ENCODE measurements around the gene CSRNP3.

The CSRNP3 gene

DNA sequence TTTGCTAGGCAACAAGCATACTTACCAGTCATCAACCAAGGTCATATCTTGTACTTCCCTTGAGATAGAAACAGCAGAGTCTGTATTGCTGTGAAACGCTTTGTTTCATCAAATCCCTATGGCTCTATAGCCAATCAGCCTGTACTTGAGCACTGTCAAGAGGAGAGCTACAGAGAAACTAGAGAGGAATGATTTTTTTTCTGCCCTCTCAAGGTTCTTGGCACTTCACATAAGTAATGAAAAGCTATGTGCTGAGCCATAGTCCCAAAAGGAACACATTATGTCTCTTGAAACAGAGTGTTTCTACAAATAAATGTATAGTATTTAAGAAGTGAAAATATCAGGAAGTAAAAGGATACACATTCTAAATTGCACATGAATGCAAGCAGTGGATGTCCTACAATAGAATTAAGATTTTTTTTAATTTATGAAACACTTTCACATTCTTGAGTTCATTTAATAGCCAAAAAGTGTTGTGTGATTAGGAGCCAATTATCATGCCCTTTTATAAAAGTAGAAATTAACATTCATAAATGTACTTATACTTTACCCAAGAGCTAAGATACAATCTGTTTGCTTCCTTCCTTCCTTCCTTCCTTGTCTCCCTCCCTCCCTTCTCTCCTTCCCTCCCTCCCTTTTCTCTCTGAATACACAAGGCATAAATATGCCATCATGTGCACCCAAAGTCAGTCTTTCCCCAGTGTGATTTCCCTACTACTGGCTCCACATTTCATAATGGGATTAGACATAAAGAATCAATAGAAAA, 131.8 kb downstream of the CSRNP3 start:
- H3K4me3 Mint-ChIP-seq, result no peak overlapping the region
- ATAC-seq (ENCODE audit: low read depth), result no peak
- H3K27ac Mint-ChIP-seq, result no peak overlapping the region
- H3K9me3 Mint-ChIP-seq, result no peaks in the 10 kb centered on the region
- peaks cover 10% of the 10 kb centered on the region for H3K27me3 Mint-ChIP-seq
- DNase-seq (ENCODE audit: low spot score in 2 of 2), result no peak
- peaks cover 2% of the 10 kb centered on the region for H3K4me1 Mint-ChIP-seq
- no peaks in the 10 kb centered on the region for H3K36me3 Mint-ChIP-seq

DNA sequence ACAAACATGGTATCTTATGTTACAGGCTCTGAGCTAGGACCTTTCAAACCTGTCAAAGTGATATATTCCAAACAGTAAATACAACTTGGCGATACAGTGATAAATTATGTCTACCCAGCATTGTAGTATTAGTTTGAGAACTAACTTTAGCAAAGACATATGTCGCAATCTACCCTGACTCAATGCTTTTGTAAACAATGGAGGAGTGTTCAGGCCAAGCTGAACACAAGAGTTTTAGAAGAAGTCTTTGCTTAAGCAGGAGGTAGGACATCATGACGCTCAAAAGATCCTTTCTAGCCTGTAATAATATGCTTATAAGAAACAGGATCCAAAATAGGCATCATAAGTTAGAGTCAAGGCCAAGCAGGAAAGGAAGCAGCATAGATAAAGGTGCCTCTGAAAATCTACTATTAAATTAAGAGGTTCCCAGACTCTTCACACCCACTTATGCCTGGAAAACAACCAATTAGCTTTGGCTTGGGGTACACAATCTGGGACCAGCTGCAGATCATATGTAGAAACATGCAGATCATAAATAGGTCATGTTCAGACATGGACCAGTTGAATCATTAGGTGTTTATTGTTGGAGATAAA, 132.5 kb downstream of the CSRNP3 start:
- Mint-ChIP-seq H3K36me3 (no peaks in the 10 kb centered on the region), H3K4me3 (no peak overlapping the region), H3K27ac (no peak overlapping the region), H3K27me3 (peaks cover 10% of the 10 kb centered on the region), H3K4me1 (peaks cover 2% of the 10 kb centered on the region), H3K9me3 (no peaks in the 10 kb centered on the region)
- ATAC-seq (ENCODE audit: low read depth) (no peak), DNase-seq (ENCODE audit: low spot score in 2 of 2) (no peak)

DNA sequence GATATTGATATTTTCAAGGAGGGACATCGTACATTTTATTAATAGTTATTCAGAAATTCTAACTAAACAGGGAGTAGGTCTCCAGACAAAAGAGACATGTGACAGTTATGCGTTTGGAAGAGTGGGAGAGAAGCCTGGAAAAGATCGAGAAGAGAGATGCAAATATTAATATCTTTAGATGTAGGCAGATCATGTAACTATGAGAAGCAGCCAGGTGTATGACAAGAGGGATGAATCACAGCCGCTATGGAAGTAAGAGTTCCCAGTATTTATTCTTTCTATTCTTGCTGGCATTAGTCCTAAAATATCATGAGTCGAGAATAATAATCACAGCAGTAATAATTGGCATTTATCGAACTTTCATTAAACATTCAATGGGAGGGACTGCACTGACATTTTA, 140.2 kb downstream of the CSRNP3 start:
- no peak overlapping the region for H3K4me3 Mint-ChIP-seq
- no peak overlapping the region for H3K27ac Mint-ChIP-seq
- peaks cover 4% of the 10 kb centered on the region for H3K27me3 Mint-ChIP-seq
- H3K4me1 Mint-ChIP-seq, result peaks cover 8% of the 10 kb centered on the region
- no peaks in the 10 kb centered on the region for H3K36me3 Mint-ChIP-seq
- no peak for DNase-seq (ENCODE audit: low spot score in 2 of 2)
- H3K9me3 Mint-ChIP-seq, result no peaks in the 10 kb centered on the region
- no peak for ATAC-seq (ENCODE audit: low read depth)

DNA sequence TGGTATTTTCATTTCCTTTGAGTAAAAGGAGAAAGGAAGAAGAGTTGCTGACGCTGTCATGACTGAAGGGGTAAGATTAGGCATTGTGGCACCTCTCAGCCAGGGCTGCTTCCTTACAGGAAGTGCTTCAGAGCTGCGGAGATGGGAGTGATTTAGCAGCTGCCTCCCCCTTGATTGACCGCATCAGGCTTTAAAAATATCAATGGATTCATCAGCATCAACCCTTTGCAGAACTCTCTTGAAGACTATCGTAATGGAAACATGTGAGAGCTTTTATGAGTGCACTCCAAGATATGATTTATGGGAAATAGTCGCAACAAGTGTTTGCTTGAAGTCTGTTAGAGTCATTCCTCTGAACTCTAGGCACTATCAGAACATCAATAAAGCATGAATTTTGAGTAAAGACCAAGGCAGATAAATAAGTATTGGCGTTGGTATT, 141.1 kb downstream of the CSRNP3 start:
- H3K27ac Mint-ChIP-seq, result no peak overlapping the region
- H3K4me3 Mint-ChIP-seq, result no peak overlapping the region
- peaks cover 2% of the 10 kb centered on the region for H3K27me3 Mint-ChIP-seq
- H3K36me3 Mint-ChIP-seq, result no peaks in the 10 kb centered on the region
- H3K4me1 Mint-ChIP-seq, result peaks cover 8% of the 10 kb centered on the region
- ATAC-seq (ENCODE audit: low read depth) (no peak), DNase-seq (ENCODE audit: low spot score in 2 of 2) (no peak)
- H3K9me3 Mint-ChIP-seq, result no peaks in the 10 kb centered on the region

DNA sequence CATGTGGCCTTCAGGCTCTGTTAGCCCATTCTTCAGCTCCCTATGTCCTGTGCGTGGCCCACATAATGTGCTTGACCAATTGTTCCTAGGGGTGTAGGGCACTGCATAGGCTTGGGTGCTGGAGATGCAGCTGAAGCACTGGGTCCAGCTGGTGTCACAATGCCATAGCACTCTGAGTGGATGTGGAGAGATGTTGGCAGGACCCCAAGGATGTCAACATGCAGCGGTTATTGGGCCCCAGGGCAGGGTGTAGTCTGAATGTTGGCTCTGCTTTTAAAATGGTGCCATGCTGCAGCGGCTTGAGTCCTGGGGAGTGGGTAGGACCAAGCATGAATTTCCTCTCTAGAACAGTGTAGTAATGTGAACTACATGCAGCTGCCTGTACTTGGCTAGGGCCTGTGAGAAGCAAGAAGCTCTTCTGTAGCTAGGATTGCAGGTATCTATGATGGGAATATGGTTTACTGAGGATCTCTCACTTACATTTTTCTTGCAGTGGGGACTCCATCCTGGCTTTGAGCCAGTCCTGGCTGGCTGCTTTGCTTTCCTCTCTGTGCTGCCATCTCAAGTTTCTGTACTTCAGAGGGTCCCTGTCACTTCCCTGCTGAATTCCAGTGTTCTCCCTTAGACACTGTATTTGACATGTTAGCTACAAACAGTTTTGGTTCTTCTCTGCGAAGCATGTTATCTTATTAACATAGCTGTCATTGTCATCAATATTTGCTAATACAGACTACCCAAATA, 148.4 kb downstream of the CSRNP3 start:
- Mint-ChIP-seq H3K4me3 (no peak overlapping the region), H3K4me1 (no peaks in the 10 kb centered on the region), H3K36me3 (no peaks in the 10 kb centered on the region), H3K27ac (no peak overlapping the region), H3K9me3 (no peaks in the 10 kb centered on the region), H3K27me3 (peaks cover 7% of the 10 kb centered on the region)
- no peak for ATAC-seq (ENCODE audit: low read depth)
- no peak for DNase-seq (ENCODE audit: low spot score in 2 of 2)

DNA sequence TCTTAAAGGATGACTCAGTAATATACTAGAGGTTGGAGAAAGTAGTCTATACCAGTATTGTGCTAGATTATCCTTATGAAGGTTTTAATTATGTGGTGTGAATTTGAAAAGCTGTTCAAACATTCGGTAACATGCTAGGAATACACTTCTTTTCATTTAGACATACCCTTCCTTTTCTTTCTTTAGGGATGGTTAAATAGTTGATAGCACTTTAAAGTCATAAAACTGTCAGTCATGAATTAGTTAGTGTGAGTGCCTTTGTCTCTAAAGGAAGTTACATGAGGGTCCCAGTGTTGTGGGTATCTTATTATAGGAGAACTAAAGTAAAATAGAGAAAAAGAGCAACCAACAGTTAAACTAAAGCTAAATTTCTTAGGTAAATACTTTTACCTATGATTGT, 149.3 kb downstream of the CSRNP3 start:
- DNase-seq (ENCODE audit: low spot score in 2 of 2) (no peak), ATAC-seq (ENCODE audit: low read depth) (no peak)
- no peak overlapping the region for H3K27ac Mint-ChIP-seq

DNA sequence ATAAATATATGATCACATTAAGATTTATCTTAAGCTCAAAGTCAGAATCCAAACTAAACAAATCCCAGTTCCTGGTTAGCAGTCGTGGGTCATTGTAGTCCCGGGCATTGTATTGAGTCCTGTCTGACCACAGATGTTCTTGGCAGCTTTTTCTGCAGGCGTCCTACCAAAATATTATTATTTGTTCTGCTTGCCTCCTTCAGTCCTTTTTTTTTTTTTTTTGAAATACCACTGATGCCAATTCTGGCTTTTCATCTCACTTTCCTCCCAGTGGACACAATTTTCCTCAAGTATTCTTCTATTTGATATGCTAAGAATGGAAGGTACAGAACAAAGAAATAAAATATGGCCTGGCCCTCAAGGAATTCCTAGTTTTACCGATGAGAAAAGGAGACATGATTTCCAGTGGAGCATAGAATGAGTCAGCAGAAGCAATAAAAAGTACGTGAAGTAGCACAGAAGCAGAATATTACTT, 151.6 kb downstream of the CSRNP3 start:
- DNase-seq (ENCODE audit: low spot score in 2 of 2) (no peak), ATAC-seq (ENCODE audit: low read depth) (no peak)
- Mint-ChIP-seq H3K27ac (no peak overlapping the region), H3K27me3 (peaks cover 11% of the 10 kb centered on the region), H3K4me1 (no peaks in the 10 kb centered on the region), H3K4me3 (no peak overlapping the region), H3K36me3 (no peaks in the 10 kb centered on the region), H3K9me3 (no peaks in the 10 kb centered on the region)

More for the DNA sequence above, 149.3 kb downstream of the CSRNP3 start:
- Mint-ChIP-seq H3K4me3 (no peak overlapping the region), H3K36me3 (no peaks in the 10 kb centered on the region), H3K27me3 (peaks cover 9% of the 10 kb centered on the region), H3K4me1 (no peaks in the 10 kb centered on the region), H3K9me3 (no peaks in the 10 kb centered on the region)

DNA sequence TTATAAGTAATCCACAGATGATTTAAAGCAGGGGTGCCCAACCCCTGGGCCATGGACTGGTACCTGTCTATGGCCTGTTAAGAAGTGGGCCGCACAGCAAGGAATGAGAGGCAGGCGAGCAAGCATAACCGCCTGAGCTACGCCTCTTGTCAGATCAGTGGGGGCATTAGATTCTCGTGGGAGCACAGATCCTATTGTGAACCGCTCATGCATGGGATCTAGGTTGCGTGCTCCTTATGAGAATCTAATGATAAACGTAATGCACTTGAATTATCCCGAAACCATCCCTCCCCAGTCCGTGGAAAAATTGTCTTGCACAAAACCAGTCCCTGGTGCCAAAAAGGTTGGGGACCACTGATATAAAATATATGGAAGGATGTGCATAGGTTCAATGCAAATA, 153.7 kb downstream of the CSRNP3 start:
- H3K27me3 Mint-ChIP-seq, result peaks cover 11% of the 10 kb centered on the region
- H3K4me1 Mint-ChIP-seq, result no peaks in the 10 kb centered on the region
- no peak overlapping the region for H3K27ac Mint-ChIP-seq
- ATAC-seq (ENCODE audit: low read depth) (no peak), DNase-seq (ENCODE audit: low spot score in 2 of 2) (no peak)
- no peaks in the 10 kb centered on the region for H3K9me3 Mint-ChIP-seq
- H3K4me3 Mint-ChIP-seq, result no peak overlapping the region
- H3K36me3 Mint-ChIP-seq, result no peaks in the 10 kb centered on the region

DNA sequence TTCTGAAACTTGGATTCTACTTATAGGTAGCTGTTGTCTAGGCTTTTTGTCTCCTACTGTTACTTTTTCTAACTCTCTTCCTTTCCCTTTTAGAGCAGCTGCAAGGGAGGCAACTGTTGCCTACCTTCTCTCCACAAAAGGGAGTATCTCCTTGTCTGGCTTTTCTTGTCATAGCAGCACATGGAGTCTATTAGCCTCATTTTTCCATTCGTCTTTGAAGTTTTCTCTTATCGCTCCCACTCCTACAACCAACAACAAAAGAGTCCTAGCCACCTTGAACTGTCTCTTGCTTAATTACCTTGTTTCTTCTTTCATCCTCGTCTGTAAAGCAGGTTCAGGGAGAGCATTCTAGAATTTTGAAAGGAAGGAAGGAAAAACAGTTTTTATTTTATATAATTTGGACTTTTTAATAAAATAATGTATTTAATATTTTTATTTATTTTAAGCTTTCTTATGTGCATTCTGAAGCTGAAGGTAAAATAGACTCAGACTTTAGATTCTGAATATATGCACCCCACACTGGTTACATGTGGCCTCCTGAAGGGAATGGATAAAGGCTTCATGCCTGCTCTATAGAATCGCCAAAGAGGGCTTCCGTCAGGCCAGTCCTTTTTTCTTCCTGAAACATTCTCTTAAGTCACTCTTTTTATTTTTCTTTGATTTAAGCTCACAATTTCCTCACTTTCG, 154.4 kb downstream of the CSRNP3 start:
- Mint-ChIP-seq H3K27me3 (peaks cover 9% of the 10 kb centered on the region), H3K4me1 (no peaks in the 10 kb centered on the region), H3K27ac (no peak overlapping the region), H3K4me3 (no peak overlapping the region), H3K9me3 (no peaks in the 10 kb centered on the region), H3K36me3 (no peaks in the 10 kb centered on the region)
- ATAC-seq (ENCODE audit: low read depth) (no peak), DNase-seq (ENCODE audit: low spot score in 2 of 2) (no peak)

DNA sequence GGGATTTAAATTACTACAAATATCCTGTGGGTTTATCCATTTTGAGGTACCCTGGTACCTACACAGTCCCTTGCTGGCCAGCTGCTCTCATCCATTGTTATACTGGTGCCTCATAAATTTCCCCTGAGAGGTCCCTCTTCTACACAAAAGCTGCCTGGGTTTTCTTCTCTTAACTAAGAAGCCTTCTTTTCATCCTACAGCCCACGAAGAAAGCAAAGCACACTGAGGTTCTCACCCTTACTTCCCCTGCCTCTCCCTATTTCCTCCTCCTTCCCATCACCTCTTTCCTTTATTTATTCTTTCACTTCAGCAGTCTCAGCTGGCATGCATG, 154.9 kb downstream of the CSRNP3 start:
- Mint-ChIP-seq H3K27me3 (peaks cover 9% of the 10 kb centered on the region), H3K36me3 (no peaks in the 10 kb centered on the region), H3K9me3 (no peaks in the 10 kb centered on the region), H3K4me1 (no peaks in the 10 kb centered on the region), H3K4me3 (no peak overlapping the region), H3K27ac (no peak overlapping the region)
- ATAC-seq (ENCODE audit: low read depth) (no peak), DNase-seq (ENCODE audit: low spot score in 2 of 2) (no peak)

DNA sequence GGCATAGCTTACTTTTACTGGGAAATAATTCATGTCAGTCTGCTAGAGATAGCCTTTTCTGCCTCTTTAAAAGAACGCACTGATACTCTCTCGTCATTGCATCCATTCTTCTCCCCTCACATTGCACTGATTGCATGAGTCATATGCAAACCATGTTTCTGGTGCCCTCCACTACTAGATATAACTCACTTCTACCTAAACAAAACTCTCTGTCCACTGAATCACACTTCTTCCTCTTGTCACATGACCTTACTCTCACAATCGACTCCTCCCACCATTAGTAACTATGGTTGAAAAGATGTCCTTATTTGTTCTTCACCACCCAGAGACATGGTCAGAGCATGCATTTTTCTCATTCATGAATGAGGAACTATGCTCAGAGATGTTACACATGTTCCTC, 158.0 kb downstream of the CSRNP3 start:
- H3K4me1 Mint-ChIP-seq, result no peaks in the 10 kb centered on the region
- peak; percentile 41 for ATAC-seq (ENCODE audit: low read depth)
- no peak overlapping the region for H3K27ac Mint-ChIP-seq
- peaks cover 9% of the 10 kb centered on the region for H3K27me3 Mint-ChIP-seq
- no peaks in the 10 kb centered on the region for H3K36me3 Mint-ChIP-seq
- H3K9me3 Mint-ChIP-seq, result no peaks in the 10 kb centered on the region
- H3K4me3 Mint-ChIP-seq, result no peak overlapping the region
- no peak for DNase-seq (ENCODE audit: low spot score in 2 of 2)

DNA sequence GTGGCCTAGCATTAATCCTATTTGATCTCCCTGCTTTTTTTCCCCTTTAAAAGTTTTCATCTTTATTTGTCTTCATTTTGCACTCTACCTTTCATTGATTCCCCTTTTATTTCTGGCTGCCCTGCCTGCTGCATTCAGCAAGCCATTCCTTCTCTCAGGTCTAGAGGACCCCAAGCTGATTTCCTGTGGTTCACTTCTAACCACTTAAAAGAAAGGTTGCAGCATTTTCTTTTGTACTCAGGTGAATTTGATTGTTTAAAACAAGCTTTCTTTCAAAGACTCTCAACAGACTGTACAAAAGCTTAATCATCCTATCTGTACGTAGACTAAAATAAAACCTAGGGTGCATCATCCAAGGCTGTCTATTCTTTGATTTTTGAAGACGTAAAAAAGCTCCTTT, 160.3 kb downstream of the CSRNP3 start:
- Mint-ChIP-seq H3K4me1 (no peaks in the 10 kb centered on the region), H3K27me3 (peaks cover 3% of the 10 kb centered on the region), H3K27ac (no peak overlapping the region), H3K36me3 (no peaks in the 10 kb centered on the region), H3K9me3 (no peaks in the 10 kb centered on the region), H3K4me3 (no peak overlapping the region)
- DNase-seq (ENCODE audit: low spot score in 2 of 2) (no peak), ATAC-seq (ENCODE audit: low read depth) (no peak)

DNA sequence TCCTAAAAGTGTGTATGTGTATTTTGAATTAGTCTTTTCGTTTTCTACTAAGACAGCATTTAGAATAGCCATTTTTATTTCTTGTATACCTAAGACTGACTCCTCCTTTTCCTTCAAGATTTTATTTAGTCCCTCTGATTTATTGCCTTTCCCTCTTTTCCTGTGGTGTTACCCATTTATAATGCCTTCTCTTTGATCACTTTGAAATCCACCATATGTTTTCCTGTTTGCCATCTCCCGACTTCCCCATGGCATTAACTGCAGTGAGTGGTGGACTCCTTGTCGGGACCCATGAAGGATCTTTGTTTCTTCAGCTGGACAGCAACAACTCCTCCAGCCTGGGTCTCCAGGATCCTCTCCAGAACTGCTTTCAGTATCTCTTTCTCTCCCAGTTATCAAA, 160.7 kb downstream of the CSRNP3 start:
- H3K27ac Mint-ChIP-seq, result no peak overlapping the region
- no peak for DNase-seq (ENCODE audit: low spot score in 2 of 2)
- H3K4me3 Mint-ChIP-seq, result no peak overlapping the region
- no peaks in the 10 kb centered on the region for H3K36me3 Mint-ChIP-seq
- H3K9me3 Mint-ChIP-seq, result no peaks in the 10 kb centered on the region
- H3K4me1 Mint-ChIP-seq, result no peaks in the 10 kb centered on the region
- no peak for ATAC-seq (ENCODE audit: low read depth)
- peaks cover 3% of the 10 kb centered on the region for H3K27me3 Mint-ChIP-seq

DNA sequence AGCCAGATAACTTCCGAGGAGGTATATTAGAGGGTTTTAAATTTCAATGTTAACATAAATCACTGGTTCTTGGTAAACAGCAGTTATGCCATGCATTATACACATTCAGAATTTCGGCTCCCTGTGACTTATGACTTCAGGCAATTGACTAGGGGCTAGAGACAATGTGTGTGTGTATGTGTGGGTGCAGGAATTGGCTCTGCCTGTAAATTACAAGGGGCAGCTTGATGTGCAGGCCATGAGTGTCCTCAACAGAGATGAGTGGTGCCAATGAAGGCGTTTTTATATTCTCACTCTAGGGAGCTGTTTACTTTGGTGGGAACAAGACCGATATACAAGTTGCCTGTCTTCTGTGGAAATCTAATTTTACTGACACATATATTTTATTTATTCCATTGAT, 161.6 kb downstream of the CSRNP3 start:
- Mint-ChIP-seq H3K36me3 (no peaks in the 10 kb centered on the region), H3K27ac (no peak overlapping the region), H3K9me3 (no peaks in the 10 kb centered on the region), H3K4me3 (no peak overlapping the region), H3K27me3 (peaks cover 3% of the 10 kb centered on the region), H3K4me1 (no peaks in the 10 kb centered on the region)
- DNase-seq (ENCODE audit: low spot score in 2 of 2) (no peak), ATAC-seq (ENCODE audit: low read depth) (no peak)

All from memory B cell (primary cell).